Nasal cavity respiratory epithelium epithelial cell of viscerocranial mucosa (primary cell): ENCODE measurements around the gene ADGRG1. TPM values are rescaled to one million over a fixed set of nuclear protein-coding genes. Genes with fewer than 3 reads are reported as not detected.

Experiments
- total RNA-seq: library from RNA; depleted of rRNA; stranded (reverse); fragments of >200 nt; gene quantifications from 2 replicates; pipeline ENCODE4 v1.2.3, GENCODE V29; 2014

The ADGRG1 gene
- 29.7 and 217 TPM in 2 replicates for total RNA-seq

GRCh38 chr16:57628008-57628781, at the start of gene ADGRG1:
ADGRG1 (plus strand) TSS chr16:57628630; CDS start chr16:57650288, 21,658 bp downstream.

DNA sequence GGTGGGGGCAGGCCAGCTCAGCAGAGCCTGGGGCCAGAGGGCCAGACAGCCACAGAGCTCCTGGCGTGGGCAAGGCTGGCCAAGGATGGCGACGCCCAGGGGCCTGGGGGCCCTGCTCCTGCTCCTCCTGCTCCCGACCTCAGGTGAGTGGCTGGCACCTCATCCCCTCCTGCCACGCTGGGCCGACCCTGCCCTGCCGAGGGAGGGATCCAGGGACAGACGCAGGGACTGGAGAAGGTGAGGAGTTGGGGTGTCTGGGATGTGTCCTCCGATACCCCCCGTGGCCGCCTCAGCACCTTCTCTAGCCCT, 39.8 kb downstream of the ADGRG1 start, which contains the start of gene ADGRG3:
ADGRG3 (plus strand) TSS at position 44 of the 309 bp plus-strand sequence; CDS start at position 86, 42 bp downstream.

GRCh38 chr16:57694725-57695679, 66.6 kb downstream of the ADGRG1 start, which contains the start of gene DRC7:
DRC7 (plus strand) TSS chr16:57694806; CDS start chr16:57697950, 3,144 bp downstream.

Other genes with a start within 250 kb of the ADGRG1 start
- gene CCL17, start 223.9 kb upstream of the ADGRG1 start, total RNA-seq, result not detected in 2 replicates
- 60.6 and 81.7 TPM in 2 replicates for gene CIAPIN1, start 181.2 kb upstream of the ADGRG1 start, total RNA-seq
- 54.3 and 57.7 TPM in 2 replicates for gene COQ9, start 181.2 kb upstream of the ADGRG1 start, total RNA-seq
- 101 and 122 TPM in 2 replicates for gene POLR2C, start 166.0 kb upstream of the ADGRG1 start, total RNA-seq
- gene DOK4, start 142.1 kb upstream of the ADGRG1 start, total RNA-seq, result 17.4 and 19.3 TPM in 2 replicates
- gene CCDC102A, start 92.1 kb upstream of the ADGRG1 start, total RNA-seq, result 1.4 and 5.0 TPM in 2 replicates
- 0.07 TPM in 1 of 2 replicates, not detected in the other for gene ADGRG5, start 86.0 kb upstream of the ADGRG1 start, total RNA-seq
- gene ADGRG3, start 39.7 kb downstream of the ADGRG1 start, total RNA-seq, result 0.07 TPM in 1 of 2 replicates, not detected in the other
- gene DRC7, start 66.2 kb downstream of the ADGRG1 start, total RNA-seq, result under 0.01 TPM in 1 of 2 replicates, not detected in the other
- gene KATNB1, start 107.1 kb downstream of the ADGRG1 start, total RNA-seq, result 31.4 and 33.2 TPM in 2 replicates
- gene KIFC3, start 173.9 kb downstream of the ADGRG1 start, total RNA-seq, result 47.5 and 72.0 TPM in 2 replicates